Stimulated activated CD4-positive, alpha-beta T cell treated with anti-CD3 and anti-CD28 coated beads, TNF-alpha, amount 100 ng/mL, for 48 hours (primary cell): ENCODE results near the gene CYTH4.
A peak's percentile ranks its signal among the peaks of the same experiment; 100 is the strongest.

Experiments
- DNase-seq, 3 donors: peaks; one replicate each; pipeline ENCODE4 v3.0.0-alpha.2; 2020; ENCODE audit warnings: low read depth in 3 of 3

CYTH4 gene

DNA sequence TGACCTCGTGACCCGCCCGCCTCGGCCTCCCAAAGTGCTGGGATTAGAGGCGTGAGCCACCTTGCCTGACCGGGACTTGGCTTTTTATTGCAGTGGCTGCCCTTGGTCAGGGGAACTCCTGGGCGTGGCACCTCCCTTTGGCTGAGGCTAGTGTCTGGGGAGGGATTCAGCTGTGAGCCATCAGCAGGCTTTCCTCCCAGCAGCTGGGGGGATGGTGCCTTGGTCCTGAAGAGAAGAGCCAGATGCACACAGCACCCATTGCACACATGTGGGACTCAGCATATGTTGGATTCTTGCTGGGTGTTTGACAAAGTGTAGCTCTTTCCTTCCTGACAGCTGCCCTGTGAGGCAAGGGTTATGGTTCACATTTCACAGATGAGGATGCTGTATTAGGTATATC lies 8.4 kb downstream of the CYTH4 start:
- no peak for DNase-seq

DNA sequence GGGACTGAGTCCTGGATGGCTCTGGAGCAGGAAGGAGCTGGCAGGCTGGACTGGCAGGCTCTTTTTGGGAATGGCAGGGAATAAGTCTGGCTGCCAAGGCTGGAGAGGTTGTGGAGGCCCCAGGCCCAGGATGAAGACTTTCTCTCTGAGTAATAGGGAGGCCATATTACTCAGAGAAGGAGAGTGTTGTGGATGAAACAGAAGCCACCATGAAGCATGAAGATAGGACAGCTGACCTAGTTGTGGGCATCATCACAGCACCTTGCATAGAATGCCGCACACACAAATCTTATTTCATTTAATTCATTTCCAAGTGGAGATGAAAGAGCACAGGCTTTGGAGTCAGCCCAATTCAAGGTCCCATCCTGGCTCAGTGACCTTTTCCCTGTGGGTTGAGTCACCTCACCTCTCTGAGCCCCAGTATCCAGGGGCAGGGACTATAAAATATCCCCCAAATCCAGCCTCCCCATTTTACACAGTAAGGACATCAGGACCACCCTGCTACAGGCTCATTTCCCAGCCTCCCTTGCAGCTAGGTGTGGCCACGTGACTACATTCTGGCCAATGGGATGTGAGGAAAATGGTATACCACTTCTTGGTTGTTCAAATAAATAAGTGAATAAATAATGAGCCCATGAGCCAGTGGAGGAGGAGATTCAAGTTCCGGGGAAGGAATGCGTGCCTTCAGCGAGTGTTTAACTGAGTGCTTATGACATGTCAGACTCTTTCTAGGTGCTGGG lies 9.4 kb downstream of the CYTH4 start:
- DNase-seq, result no peak

DNA sequence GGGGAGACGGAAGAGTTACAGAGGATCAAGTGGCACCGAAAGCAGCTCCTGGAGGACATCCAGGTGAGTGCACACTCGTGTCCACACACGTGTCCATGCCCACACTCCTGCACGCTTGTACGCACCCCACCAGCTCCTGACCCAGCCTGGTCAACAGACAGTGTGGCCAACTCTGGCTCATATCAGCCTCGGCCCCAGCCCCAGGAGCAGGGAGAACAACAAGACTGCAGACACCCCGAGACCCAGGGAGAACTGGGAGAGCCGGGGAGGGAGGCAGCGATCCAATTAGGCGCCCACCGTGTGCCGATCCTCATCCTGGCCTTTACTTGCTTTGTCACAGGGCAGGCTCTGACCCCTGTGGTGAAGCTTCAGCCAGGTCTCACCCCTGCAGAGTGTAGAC lies 10.3 kb downstream of the CYTH4 start:
- no peak for DNase-seq

DNA sequence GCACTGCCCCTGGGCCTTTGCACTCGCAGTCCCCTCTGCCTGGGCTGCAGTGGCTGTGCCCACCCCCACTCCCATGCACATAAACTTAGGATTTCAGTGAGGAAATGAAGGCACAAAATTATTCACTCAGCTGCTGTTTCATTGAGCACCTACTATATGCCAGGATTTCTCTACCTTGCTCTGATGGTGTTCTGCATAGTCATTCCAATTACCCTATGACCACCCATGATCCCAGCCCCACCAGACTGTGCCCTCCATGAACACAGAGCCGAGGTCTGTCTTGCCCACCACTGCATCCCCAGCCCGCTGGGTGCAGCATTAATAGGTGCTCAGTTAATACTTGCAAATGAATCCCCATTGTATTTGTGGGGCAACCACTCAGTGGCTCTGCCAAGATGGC lies 10.9 kb downstream of the CYTH4 start:
- no peak for DNase-seq

DNA sequence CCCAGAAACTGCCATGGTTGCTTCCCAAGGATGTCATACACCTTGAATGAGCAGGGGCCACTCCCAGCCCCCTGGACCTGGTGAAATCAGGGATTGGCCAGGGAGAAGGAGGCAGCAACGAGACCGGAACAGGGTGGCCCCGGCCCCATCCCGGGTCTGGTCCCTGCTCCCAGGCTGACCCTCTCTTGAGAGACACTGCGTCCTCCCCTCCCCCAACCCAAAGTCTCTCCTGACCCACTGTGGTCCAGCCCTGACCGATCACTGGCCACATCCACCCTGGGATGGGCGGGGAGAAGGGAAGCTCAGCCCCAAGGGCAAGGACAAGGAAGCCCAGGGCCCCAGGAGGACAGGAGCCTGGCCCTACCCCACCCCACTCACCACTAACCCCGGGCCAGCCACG lies 12.4 kb downstream of the CYTH4 start:
- no peak for DNase-seq

DNA sequence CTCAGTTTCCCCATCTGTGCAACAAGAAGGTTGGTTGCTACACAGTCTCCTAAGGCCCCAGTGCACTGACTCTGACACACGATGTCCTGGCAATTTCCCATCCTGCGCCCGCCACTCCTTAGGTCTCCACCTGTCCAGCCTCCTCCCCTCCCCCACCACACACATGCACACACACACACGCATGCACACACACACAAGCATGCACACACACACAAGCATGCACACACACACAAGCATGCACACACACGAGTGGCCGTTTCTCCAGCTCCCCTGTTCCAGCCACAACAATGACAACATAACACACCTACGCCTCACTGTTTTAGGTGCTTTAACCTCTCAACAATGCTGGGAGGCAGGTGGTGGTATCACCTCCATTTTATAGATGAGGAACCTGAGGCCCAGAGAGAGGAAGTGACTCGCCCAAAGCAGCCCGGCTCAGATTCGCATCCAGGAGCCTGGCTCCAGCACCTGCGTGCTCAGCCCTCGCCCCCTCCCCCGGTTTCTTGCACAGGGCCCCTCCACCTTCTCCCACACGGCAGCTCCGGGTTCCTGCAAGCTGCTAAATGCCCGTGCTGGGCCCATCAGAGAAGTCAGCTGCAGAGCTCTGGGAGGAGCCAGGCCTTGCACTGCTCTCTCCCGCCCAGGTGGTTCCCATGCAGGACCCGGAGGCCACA lies 13.0 kb downstream of the CYTH4 start:
- no peak for DNase-seq

DNA sequence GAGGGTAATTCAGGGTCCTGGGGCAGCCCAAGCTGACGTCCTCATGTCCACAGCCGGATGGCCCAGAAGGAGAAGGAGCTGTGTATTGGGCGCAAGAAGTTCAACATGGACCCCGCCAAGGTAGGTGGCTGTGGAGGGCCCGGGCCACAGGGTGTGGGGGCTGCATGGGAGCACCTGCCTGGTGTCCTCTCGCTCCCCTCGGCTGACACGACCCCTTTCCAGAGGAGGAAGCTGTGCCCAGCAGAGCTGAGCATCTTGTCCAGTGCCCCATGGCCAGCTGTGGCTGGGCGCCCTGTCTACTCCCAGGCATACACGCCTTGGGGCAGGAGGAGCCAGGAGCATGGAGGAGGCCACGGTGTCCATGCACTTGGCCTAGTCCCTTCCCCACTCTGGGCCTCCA lies 13.6 kb downstream of the CYTH4 start:
- DNase-seq, result no peak

DNA sequence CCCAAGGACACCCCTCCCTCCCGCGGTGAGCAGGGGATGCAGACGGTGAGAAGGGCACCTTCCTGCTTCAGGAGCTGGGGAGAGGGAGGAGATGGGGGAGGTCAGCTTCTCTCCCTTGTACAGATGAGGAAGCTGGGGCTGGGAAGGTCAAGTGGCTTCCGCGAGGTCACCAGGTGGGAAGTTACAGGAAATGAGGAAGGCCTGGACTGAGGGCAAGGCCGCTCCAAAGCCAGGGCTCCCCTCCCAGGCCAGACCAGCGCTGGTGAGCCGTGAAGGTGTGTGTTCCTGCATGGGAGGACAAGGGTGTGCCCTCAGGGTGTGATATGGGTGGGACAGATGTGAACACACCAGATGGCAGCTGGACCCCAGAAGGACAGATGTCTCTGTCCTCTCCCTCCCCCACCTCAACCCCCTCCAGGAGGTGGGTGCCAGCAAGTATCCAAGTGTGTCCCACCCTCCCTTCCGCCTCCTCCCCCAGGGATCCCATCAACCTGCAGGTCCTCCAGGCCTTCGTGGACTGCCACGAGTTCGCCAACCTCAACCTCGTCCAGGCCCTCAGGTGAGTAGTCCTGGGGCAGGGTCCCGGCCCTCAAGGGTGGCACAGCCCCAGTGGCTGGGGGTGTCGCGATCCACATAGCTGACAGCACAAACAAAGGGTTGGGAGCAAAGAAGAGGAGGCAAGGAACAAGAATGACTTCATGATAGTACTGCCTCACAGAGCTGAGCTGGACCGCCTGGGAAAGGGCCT lies 16.6 kb downstream of the CYTH4 start:
- no peak for DNase-seq

DNA sequence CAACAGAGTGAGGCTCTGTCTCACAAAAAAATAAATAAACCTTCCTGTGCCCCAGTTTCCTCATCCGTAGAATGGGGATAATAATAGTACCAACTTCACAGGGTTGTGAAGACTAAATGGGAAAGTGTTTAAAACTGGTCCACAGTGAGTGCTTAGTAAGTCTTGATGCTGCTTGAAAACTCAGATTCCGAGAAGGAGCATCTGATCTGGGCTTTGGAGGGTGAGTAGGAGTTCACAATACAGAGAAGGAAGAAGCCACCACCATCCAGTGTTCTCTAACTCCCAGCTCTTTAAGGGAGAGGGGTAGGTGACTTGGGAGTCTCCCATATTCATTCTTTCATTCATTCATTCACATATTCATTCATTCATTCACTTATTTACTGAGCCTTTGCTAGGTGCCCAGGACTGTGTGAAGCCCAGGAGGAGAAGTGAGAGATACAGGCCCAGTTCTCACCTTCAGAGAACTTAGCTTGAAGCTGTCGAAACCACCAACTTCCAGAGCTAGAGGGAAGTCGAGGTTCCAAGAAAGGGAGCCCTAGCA lies 17.7 kb downstream of the CYTH4 start:
- DNase-seq, result no peak

DNA sequence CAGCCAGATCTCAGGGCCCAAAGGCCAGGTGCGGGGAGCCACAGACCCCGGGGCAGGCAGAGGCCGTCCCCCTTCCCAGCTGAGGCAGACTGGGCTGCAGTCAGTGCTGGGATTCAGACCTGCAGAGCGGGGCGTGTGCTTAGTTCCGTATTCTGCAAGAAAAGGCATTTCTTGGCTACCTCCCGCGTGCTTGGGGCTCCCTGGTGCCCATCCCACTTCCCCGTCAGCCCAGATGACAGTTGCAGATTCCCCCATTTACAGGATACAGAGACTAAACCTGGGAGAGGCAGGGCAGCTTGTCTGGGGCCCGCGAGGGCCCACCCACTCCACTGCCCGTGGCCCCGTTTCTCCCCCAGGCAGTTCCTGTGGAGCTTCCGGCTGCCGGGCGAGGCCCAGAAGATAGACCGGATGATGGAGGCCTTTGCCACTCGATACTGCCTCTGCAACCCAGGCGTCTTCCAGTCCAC lies 18.3 kb downstream of the CYTH4 start:
- no peak for DNase-seq

DNA sequence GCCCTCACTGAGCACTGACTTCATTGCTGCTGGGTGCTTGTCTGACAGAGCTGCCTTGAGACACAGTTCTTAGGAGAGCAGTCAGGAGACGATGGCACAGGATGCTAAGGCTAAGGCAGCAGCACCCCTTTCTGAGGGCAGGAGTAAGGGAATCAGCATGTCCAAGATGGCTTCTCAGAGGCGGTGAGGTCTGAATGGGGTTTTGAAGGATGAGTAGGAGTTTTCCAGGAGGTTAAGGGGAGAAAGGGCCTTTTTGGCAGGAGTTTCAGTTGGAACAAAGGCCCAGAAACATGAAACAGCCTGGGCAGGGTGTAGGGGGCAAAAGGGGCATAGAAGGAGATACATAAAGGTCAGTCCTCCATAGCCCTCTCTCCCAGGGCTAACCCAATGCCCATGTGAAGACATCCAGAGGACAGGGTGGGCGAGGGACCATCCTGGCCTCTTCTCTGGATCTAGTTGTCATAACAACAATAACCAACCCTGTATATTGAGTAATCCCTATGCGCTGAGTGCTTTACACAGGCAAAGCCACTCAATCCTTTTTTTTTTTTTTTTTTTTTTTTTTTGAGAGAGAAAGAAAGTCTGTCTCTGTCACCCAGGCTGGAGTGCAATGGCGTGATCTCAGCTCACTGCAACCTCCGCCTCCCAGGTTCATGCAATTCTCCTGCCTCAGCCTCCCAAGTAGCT lies 19.0 kb downstream of the CYTH4 start:
- no peak for DNase-seq

DNA sequence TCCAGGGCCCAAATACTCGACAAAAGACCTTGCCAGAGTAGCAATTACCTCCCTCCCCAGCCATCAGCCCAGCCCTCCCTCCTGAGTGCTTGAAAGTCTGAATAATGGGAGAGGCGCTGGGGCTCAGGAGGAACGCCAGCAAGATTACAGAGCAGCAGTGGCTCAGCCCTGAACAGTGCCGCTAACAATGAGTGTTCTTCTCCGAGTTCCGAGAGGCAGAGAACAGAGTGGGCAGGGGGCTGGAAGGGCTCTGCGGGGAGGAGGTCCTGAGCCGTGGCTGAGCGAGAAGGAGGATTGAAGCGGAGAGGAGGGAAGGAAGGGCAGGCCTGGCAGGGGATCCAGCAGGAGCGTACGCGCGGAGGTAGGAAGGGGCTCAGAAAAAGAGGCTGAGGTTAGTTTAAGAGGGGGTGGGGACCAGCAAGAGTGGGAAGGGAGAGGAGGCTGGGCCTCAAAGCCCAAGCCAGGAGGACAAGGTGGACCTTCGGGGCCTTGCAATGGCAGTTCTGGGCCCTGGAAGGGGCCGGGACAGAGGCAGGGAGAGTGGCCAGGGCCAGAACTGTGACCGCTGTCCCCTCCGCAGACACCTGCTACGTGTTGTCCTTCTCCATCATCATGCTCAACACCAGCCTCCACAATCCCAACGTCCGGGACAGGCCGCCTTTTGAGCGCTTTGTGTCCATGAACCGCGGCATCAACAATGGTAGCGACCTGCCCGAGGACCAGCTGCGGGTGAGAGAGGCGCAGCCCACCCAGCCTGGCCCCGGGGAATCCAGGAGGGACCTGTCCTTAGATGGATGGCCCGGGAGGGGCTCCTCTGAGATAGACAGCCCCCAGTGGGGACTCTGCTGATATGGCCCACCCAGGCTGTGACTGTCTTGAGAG lies 20.6 kb downstream of the CYTH4 start:
- DNase-seq, result no peak

DNA sequence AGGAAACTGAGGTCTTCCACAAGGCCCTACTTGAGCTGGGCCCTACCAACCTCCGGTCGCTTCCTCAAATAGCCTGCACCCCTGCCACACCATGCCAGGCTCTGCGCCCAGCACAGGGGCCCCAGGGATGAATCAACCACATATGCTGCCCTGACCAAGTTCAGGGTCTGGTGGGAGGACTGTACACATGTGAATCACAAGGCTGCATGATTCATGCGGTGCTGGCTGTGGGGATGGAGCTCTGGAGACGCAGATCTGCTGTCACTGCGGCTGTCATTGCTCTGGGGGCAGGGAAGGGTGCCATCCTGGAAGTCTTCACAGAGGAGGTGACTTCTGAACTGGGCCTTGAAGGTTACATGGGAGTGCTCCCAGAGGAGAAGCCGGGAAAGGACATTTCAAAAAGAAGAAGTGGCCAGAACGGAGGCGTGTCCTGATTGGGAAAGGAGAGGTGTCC lies 21.5 kb downstream of the CYTH4 start:
- DNase-seq, result peak; percentile 51 to 74 (median 74)

DNA sequence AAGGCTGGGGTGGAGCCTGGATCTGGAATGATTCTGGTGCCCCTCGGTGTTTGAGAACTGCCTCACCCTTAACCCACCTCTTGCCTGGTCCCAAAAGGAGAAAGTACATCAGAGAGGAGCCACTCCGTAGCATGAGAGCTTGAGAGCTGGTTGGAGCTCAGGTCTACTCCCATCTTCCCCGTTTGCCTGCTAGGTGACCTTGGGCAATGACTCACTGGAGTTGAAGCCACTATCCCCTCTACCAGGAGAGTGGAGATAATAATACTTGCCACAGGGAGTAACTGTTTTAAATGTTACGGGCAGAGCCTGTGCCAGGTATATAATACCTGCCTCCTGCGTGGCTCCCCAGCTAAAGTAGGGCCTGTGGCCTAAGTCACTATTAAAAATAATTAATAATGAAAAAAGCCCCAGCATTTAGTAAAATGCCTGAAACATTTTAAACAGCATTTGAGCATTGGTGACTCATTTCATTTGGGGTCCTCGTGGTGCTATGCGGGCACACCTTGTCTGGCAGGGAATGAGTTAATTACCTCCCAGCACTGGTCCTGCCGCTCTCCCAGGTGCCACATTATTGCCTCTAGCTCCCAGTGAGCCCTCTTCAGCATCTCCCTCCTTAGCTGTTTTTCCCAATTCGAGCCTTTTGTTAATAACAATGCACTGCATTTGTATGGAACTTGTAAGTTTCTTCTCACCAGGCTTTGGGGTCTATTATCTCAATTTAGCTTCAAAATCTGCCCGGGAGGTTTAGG lies 22.5 kb downstream of the CYTH4 start:
- no peak for DNase-seq

DNA sequence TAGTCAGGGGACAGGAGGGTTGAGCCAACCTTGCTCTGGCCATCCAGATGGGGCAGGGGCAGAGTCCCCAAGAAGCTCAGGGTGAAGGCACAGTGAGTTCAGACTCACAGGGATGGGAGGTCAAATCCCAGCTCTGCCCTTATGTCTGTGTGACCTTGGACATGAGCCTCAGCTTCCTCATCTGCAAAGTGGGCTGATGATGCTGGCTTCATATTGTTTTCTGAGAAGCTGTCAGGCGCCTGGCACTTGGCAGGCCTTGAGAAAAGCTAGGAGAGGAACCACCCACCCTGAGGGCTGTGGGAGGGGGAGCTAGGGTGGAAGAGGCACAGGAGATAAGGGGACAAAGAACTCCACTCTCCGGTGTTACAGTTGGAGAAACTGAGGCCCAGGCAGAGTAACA lies 23.6 kb downstream of the CYTH4 start:
- DNase-seq, result no peak

DNA sequence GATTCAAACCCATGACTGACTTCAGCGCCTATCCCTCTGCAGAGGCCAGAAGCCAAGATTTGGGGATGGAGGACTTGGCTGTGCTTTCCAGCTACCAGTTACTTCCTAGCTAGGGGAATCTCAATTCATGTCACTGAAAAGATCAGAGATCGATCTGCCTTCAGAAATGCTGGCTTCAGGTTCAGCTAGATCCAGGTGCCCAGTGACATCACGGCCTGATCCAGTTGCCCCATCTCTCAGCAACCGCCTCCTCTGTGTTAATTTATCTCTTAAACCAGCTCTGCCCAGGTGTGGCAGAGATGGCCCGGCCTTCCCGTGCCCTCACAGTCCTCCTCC lies 24.2 kb downstream of the CYTH4 start:
- DNase-seq, result no peak

DNA sequence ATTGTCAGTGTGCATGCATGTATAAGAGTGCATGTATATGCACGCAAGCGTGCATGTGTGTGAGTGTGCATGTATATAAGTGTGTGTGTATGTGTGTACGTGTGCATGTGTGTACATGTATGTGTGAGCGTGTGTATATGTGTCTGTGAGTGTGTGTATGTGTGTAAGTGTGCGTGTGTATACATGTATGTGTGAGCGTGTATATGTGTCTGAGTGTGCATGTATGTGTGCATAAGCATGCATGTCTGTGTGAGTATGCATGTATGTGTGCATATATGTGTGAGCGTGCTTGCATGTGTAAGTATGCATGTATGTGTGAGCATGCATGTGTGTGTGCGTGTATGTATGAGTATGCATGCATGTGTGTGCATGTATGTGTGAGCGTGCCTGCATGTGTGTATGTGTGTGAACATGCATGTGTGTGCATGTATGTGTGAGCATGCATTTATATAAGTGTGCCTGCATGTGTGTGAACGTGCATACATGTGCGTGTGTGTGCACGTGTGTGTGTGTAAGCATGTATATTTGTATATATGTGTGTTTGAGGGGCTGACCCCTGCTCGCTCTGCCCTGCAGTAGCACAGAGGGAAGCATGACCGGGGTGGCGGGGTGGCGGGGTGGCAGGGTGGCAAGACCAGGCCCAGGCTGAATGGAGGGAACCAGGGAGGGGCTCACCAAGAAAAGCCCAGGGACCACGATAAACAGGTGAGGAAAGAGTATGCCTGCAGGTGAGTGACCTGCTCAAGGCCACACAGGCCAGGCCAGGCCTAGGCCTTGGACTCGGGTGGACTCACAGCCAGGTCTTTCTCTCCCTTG lies 26.3 kb downstream of the CYTH4 start:
- DNase-seq, result no peak

DNA sequence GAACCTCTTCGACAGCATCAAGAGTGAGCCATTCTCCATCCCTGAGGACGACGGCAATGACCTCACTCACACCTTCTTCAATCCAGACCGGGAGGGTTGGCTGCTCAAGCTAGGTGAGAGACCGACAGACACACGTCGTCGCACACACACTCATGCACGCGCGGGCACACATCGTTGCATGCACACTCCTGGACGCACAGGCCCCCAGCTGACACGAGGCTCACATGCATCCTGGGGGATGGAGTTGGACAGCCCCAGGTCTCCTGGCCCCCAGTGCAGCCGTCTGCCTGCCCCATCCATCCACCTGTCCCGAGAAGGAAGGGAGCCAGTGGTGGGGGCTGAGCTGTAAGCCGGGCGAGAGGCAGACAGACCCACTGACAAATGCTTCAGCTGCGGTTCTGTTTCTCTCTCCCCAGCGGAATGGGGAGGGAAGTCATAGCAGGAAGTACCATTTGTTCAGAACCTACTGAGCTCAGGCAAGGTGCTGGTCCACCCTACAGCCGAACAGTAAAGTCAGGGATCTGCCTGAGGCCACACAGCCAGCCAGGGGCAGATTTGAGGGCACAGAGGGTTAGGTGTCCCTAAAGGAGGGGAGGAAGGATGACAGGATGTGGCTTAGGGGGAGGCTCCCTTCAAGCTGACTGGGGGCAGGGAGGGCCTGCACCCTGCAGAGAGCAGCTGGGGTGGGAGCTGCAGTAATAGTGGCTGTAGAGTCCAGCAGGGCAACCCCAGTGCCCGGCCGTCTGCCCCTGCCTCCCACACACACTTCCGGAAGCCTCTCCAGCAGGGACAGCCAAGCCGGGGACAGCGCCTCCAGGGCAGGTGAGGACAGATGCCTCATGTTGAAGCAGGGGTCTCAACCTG lies 27.1 kb downstream of the CYTH4 start:
- DNase-seq, result no peak
